Mucosa of stomach (tissue), 1 donor: ENCODE data around the gene PRSS23.
"Not testable (repeated sequence)": the region's sequence is repeated elsewhere in the genome, so short reads cannot be mapped to it uniquely, and the experiment has no call there.

Experiments
- H3K27me3 ChIP-seq: one replicate; pipeline ENCODE4 v1.7.0; 2013; ENCODE audit warnings: mild to moderate bottlenecking, low read length; ENCODE audit not compliant: control insufficient read depth, insufficient read depth
- H3K36me3 ChIP-seq: one replicate; pipeline ENCODE4 v1.7.0; 2013; ENCODE audit warnings: low read length; ENCODE audit not compliant: control insufficient read depth, insufficient read depth
- H3K4me1 ChIP-seq: one replicate; pipeline ENCODE4 v1.7.0; 2013; ENCODE audit warnings: mild to moderate bottlenecking, low read length; ENCODE audit not compliant: control insufficient read depth, insufficient read depth
- H3K4me3 ChIP-seq: one replicate; pipeline ENCODE4 v1.7.0; 2013; ENCODE audit warnings: low read length
- H3K9ac ChIP-seq: one replicate; pipeline ENCODE4 v1.7.0; 2013; ENCODE audit warnings: mild to moderate bottlenecking, low read length, moderate library complexity
- H3K9me3 ChIP-seq: one replicate; pipeline ENCODE4 v1.7.0; 2013; ENCODE audit warnings: mild to moderate bottlenecking, low read length, moderate library complexity; ENCODE audit not compliant: control insufficient read depth
- donor health status: Pancreatic carcinoma.

PRSS23 gene

GRCh38 chr11:86818462-86819192 is 18.3 kb downstream of the PRSS23 start:
- H3K9ac ChIP-seq: no peak overlapping the region
- H3K4me3 ChIP-seq: no peak overlapping the region

GRCh38 chr11:86824139-86824538 is 23.8 kb downstream of the PRSS23 start:
- H3K9me3 ChIP-seq, H3K4me3 ChIP-seq, H3K9ac ChIP-seq, H3K36me3 ChIP-seq, H3K27me3 ChIP-seq, H3K4me1 ChIP-seq: not testable (repeated sequence)

More at GRCh38 chr11:86818462-86819192, 18.3 kb downstream of the PRSS23 start:
- Histone ChIP-seq H3K4me1 (peaks cover 5% of the 10 kb centered on the region), H3K27me3 (no peaks in the 10 kb centered on the region), H3K9me3 (no peaks in the 10 kb centered on the region), H3K36me3 (no peaks in the 10 kb centered on the region)

- H3K27me3 ChIP-seq, H3K9ac ChIP-seq, H3K9me3 ChIP-seq, H3K4me1 ChIP-seq, H3K4me3 ChIP-seq, H3K36me3 ChIP-seq: not testable (repeated sequence)
Observed at GRCh38 chr11:86834376-86834775, 34.0 kb downstream of the PRSS23 start.

- H3K27me3 ChIP-seq, H3K9me3 ChIP-seq, H3K9ac ChIP-seq, H3K4me3 ChIP-seq, H3K36me3 ChIP-seq, H3K4me1 ChIP-seq: not testable (repeated sequence)
Observed at GRCh38 chr11:86844762-86845508, 44.6 kb downstream of the PRSS23 start.

- no peaks in the 10 kb centered on the region for H3K9me3 ChIP-seq
- H3K9ac ChIP-seq: no peak overlapping the region
- H3K4me3 ChIP-seq: no peak overlapping the region
- no peaks in the 10 kb centered on the region for H3K4me1 ChIP-seq
- H3K36me3 ChIP-seq: no peaks in the 10 kb centered on the region
- H3K27me3 ChIP-seq: no peaks in the 10 kb centered on the region
Observed at GRCh38 chr11:86848132-86848531, 47.8 kb downstream of the PRSS23 start.

GRCh38 chr11:86849679-86850078 is 49.3 kb downstream of the PRSS23 start:
- no peaks in the 10 kb centered on the region for H3K4me1 ChIP-seq
- no peaks in the 10 kb centered on the region for H3K9me3 ChIP-seq
- no peak overlapping the region for H3K4me3 ChIP-seq
- H3K36me3 ChIP-seq: no peaks in the 10 kb centered on the region
- H3K9ac ChIP-seq: no peak overlapping the region
- H3K27me3 ChIP-seq: no peaks in the 10 kb centered on the region
